ENCODE measurements around the gene MYH7B.

Gene MYH7B

GRCh38 chr20:34942301-34942700, 13.4 kb upstream of the MYH7B start:
- H3K27me3 ChIP-seq (ENCODE audit: control insufficient read depth in 5 of 5, insufficient read depth in 4 of 5, low read length in 5 of 5) = no peaks in the 10 kb centered on the region
- peaks cover 3 to 34% (median 23%) of the 10 kb centered on the region in 5 donors for H3K4me1 ChIP-seq (ENCODE audit: control insufficient read depth in 5 of 5, insufficient read depth in 5 of 5, low read length in 5 of 5)
- peaks cover 4 to 35% (median 18%) of the 10 kb centered on the region in 5 donors for H3K36me3 ChIP-seq (ENCODE audit: control insufficient read depth in 5 of 5, insufficient read depth in 5 of 5, low read length in 5 of 5)
- no peaks in the 10 kb centered on the region for H3K9me3 ChIP-seq (ENCODE audit: control insufficient read depth in 5 of 5, low read length in 5 of 5)
- H3K9ac ChIP-seq (ENCODE audit: low read length in 5 of 5) = no peak overlapping the region
- H3K4me3 ChIP-seq (ENCODE audit: low read depth in 1 of 5, low read length in 5 of 5) = no peak overlapping the region
- no peak overlapping the region for H3K27ac ChIP-seq (ENCODE audit: low read depth, low read length)

DNA sequence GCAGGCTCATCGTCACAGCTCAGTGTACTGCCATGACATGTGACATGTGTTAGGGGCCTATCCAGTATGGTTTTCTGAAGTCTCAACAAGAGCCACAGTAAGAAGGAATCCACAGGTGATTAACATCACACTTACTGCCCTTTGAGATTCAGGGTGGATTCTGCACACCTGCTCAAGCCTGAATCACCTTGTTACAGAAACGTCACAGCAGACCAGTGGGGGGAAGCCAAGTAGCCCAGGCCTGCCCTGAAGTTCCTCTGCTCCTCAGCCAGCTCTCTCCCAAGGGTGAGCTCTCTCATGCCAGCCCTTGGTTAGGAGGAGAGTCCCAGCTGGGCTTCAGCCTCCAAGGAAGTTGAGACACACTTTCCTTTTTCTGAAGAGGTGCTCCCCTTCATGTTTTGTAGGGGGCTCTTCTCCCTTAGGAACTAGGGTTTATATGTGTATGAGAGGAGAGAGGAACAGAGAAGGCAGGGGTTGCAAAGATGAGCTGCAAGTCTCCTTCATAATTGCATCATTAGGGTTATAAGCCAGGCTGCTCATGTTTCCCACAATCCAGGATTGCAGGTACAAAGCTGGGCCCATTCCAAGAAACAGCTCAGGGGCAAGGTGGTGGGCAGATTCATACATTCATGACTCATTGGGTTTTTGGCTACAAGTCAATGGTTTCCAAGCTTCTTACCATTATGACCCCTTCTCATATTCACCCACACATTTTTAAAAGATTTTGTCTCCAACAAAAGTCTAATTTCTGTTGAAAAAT, 11.7 kb upstream of the MYH7B start:
- Histone ChIP-seq H3K4me1 (ENCODE audit: control insufficient read depth in 5 of 5, insufficient read depth in 5 of 5, low read length in 5 of 5) (peaks cover 3 to 33% (median 23%) of the 10 kb centered on the region in 5 donors), H3K36me3 (ENCODE audit: control insufficient read depth in 5 of 5, insufficient read depth in 5 of 5, low read length in 5 of 5) (peaks cover 4 to 35% (median 18%) of the 10 kb centered on the region in 5 donors), H3K27ac (ENCODE audit: low read depth, low read length) (no peak overlapping the region), H3K9me3 (ENCODE audit: control insufficient read depth in 5 of 5, low read length in 5 of 5) (no peaks in the 10 kb centered on the region), H3K4me3 (ENCODE audit: low read depth in 1 of 5, low read length in 5 of 5) (no peak overlapping the region), H3K9ac (ENCODE audit: low read length in 5 of 5) (no peak overlapping the region), H3K27me3 (ENCODE audit: control insufficient read depth in 5 of 5, insufficient read depth in 4 of 5, low read length in 5 of 5) (no peaks in the 10 kb centered on the region)

- Histone ChIP-seq H3K9me3 (ENCODE audit: control insufficient read depth in 5 of 5, low read length in 5 of 5) (no peaks in the 10 kb centered on the region), H3K9ac (ENCODE audit: low read length in 5 of 5) (no peak overlapping the region), H3K4me3 (ENCODE audit: low read depth in 1 of 5, low read length in 5 of 5) (no peak overlapping the region), H3K4me1 (ENCODE audit: control insufficient read depth in 5 of 5, insufficient read depth in 5 of 5, low read length in 5 of 5) (peaks cover 3 to 36% (median 27%) of the 10 kb centered on the region in 5 donors), H3K36me3 (ENCODE audit: control insufficient read depth in 5 of 5, insufficient read depth in 5 of 5, low read length in 5 of 5) (peaks cover 3 to 41% (median 20%) of the 10 kb centered on the region in 5 donors), H3K27me3 (ENCODE audit: control insufficient read depth in 5 of 5, insufficient read depth in 4 of 5, low read length in 5 of 5) (no peaks in the 10 kb centered on the region), H3K27ac (ENCODE audit: low read depth, low read length) (peak overlapping the region; percentile 86)
Observed at GRCh38 chr20:34945315-34946077, 10.2 kb upstream of the MYH7B start.

GRCh38 chr20:34946661-34947060, 9.0 kb upstream of the MYH7B start:
- Histone ChIP-seq H3K9me3 (ENCODE audit: control insufficient read depth in 5 of 5, low read length in 5 of 5) (no peaks in the 10 kb centered on the region), H3K4me1 (ENCODE audit: control insufficient read depth in 5 of 5, insufficient read depth in 5 of 5, low read length in 5 of 5) (peaks cover 3 to 36% (median 26%) of the 10 kb centered on the region in 5 donors), H3K27ac (ENCODE audit: low read depth, low read length) (peak overlapping the region; percentile 86), H3K36me3 (ENCODE audit: control insufficient read depth in 5 of 5, insufficient read depth in 5 of 5, low read length in 5 of 5) (peaks cover 9 to 38% (median 15%) of the 10 kb centered on the region in 5 donors), H3K9ac (ENCODE audit: low read length in 5 of 5) (no peak overlapping the region), H3K4me3 (ENCODE audit: low read depth in 1 of 5, low read length in 5 of 5) (no peak overlapping the region), H3K27me3 (ENCODE audit: control insufficient read depth in 5 of 5, insufficient read depth in 4 of 5, low read length in 5 of 5) (no peaks in the 10 kb centered on the region)

DNA sequence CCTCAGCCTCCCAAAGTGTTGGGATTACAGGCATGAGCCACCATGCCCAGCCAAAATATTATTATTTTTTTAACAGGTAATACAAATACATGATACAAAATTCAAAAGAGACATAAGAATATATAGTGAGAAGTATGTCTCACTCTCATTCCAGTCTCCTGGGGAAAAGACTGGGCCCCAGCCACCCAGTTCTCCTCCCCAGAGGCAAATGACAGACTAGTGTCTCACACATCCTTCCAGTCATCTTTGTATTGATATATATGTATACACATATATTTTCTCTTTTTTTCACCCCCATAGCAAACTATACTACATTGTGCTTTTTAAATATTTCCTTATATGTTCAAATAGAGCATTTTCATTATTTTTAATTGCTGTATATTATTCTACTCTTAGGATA, 8.3 kb upstream of the MYH7B start:
- Histone ChIP-seq H3K4me3 (ENCODE audit: low read depth in 1 of 5, low read length in 5 of 5) (no peak overlapping the region), H3K9ac (ENCODE audit: low read length in 5 of 5) (no peak overlapping the region), H3K27ac (ENCODE audit: low read depth, low read length) (peak overlapping the region; percentile 86), H3K36me3 (ENCODE audit: control insufficient read depth in 5 of 5, insufficient read depth in 5 of 5, low read length in 5 of 5) (peaks cover 8 to 33% (median 13%) of the 10 kb centered on the region in 5 donors), H3K9me3 (ENCODE audit: control insufficient read depth in 5 of 5, low read length in 5 of 5) (no peaks in the 10 kb centered on the region), H3K27me3 (ENCODE audit: control insufficient read depth in 5 of 5, insufficient read depth in 4 of 5, low read length in 5 of 5) (no peaks in the 10 kb centered on the region), H3K4me1 (ENCODE audit: control insufficient read depth in 5 of 5, insufficient read depth in 5 of 5, low read length in 5 of 5) (peaks cover 3 to 36% (median 26%) of the 10 kb centered on the region in 5 donors)

DNA sequence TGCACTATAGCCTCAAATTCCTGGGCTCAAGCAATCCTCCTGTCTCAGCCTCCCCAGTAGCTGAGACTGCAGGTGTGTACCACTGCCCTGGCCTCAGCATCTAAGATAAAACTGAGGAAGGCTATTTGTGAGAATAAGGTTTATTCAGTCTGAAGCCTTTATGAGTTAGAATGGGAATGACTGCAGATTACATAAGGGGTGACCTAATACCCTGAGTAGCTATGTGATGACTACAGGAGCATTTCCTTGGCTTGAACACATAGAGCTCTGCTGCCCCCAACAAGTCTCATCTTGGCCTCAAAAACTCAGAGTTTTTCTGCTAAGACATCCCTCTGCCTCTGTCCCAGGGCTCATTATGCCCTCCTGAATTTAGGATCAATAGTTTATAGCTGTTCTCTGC, 7.6 kb upstream of the MYH7B start:
- Histone ChIP-seq H3K27ac (ENCODE audit: low read depth, low read length) (peak overlapping the region; percentile 86), H3K4me3 (ENCODE audit: low read depth in 1 of 5, low read length in 5 of 5) (no peak overlapping the region), H3K36me3 (ENCODE audit: control insufficient read depth in 5 of 5, insufficient read depth in 5 of 5, low read length in 5 of 5) (peaks cover 3 to 26% (median 9%) of the 10 kb centered on the region in 5 donors), H3K9ac (ENCODE audit: low read length in 5 of 5) (no peak overlapping the region), H3K9me3 (ENCODE audit: control insufficient read depth in 5 of 5, low read length in 5 of 5) (no peaks in the 10 kb centered on the region), H3K4me1 (ENCODE audit: control insufficient read depth in 5 of 5, insufficient read depth in 5 of 5, low read length in 5 of 5) (peaks cover 3 to 36% (median 26%) of the 10 kb centered on the region in 5 donors), H3K27me3 (ENCODE audit: control insufficient read depth in 5 of 5, insufficient read depth in 4 of 5, low read length in 5 of 5) (no peaks in the 10 kb centered on the region)

GRCh38 chr20:34949120-34949519, 6.5 kb upstream of the MYH7B start:
- no peaks in the 10 kb centered on the region for H3K9me3 ChIP-seq (ENCODE audit: control insufficient read depth in 5 of 5, low read length in 5 of 5)
- peaks cover 3 to 20% (median 9%) of the 10 kb centered on the region in 5 donors for H3K36me3 ChIP-seq (ENCODE audit: control insufficient read depth in 5 of 5, insufficient read depth in 5 of 5, low read length in 5 of 5)
- H3K9ac ChIP-seq (ENCODE audit: low read length in 5 of 5) = peak overlapping the region in 3 of 5 donors; percentile 6 to 47 (median 30)
- no peaks in the 10 kb centered on the region for H3K27me3 ChIP-seq (ENCODE audit: control insufficient read depth in 5 of 5, insufficient read depth in 4 of 5, low read length in 5 of 5)
- no peak overlapping the region for H3K4me3 ChIP-seq (ENCODE audit: low read depth in 1 of 5, low read length in 5 of 5)
- peak overlapping the region; percentile 86 for H3K27ac ChIP-seq (ENCODE audit: low read depth, low read length)
- peaks cover 3 to 31% (median 26%) of the 10 kb centered on the region in 5 donors for H3K4me1 ChIP-seq (ENCODE audit: control insufficient read depth in 5 of 5, insufficient read depth in 5 of 5, low read length in 5 of 5)

GRCh38 chr20:34951252-34951651, 4.4 kb upstream of the MYH7B start:
- Histone ChIP-seq H3K36me3 (ENCODE audit: control insufficient read depth in 5 of 5, insufficient read depth in 5 of 5, low read length in 5 of 5) (peaks cover 3 to 10% (median 9%) of the 10 kb centered on the region in 5 donors), H3K27me3 (ENCODE audit: control insufficient read depth in 5 of 5, insufficient read depth in 4 of 5, low read length in 5 of 5) (no peaks in the 10 kb centered on the region), H3K9me3 (ENCODE audit: control insufficient read depth in 5 of 5, low read length in 5 of 5) (no peaks in the 10 kb centered on the region), H3K9ac (ENCODE audit: low read length in 5 of 5) (no peak overlapping the region), H3K27ac (ENCODE audit: low read depth, low read length) (no peak overlapping the region), H3K4me1 (ENCODE audit: control insufficient read depth in 5 of 5, insufficient read depth in 5 of 5, low read length in 5 of 5) (peaks cover 0 to 34% (median 21%) of the 10 kb centered on the region in 5 donors), H3K4me3 (ENCODE audit: low read depth in 1 of 5, low read length in 5 of 5) (no peak overlapping the region)

DNA sequence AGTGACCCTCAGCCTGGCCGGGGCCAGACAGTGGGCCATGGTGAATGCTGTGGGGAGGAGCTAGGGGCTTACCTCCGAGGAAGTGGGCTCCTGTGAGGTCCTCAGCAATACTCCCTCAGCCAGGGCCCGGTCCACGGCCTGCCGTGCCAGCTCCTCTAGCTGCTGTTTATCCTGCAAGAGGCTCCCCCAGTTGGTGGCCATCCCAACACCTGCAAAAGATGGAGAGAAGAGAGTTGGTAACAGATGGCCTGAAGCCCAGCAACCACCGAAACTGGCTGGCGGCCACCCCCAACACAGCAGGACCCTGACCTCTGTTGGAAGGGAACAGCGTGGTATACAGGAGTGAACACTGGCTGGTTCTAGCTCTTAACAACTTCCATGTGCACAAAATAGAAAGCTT, 4.0 kb upstream of the MYH7B start:
- Histone ChIP-seq H3K4me3 (ENCODE audit: low read depth in 1 of 5, low read length in 5 of 5) (no peak overlapping the region), H3K4me1 (ENCODE audit: control insufficient read depth in 5 of 5, insufficient read depth in 5 of 5, low read length in 5 of 5) (peaks cover 0 to 33% (median 21%) of the 10 kb centered on the region in 5 donors), H3K36me3 (ENCODE audit: control insufficient read depth in 5 of 5, insufficient read depth in 5 of 5, low read length in 5 of 5) (peaks cover 3 to 10% (median 9%) of the 10 kb centered on the region in 5 donors), H3K27me3 (ENCODE audit: control insufficient read depth in 5 of 5, insufficient read depth in 4 of 5, low read length in 5 of 5) (no peaks in the 10 kb centered on the region), H3K27ac (ENCODE audit: low read depth, low read length) (no peak overlapping the region), H3K9me3 (ENCODE audit: control insufficient read depth in 5 of 5, low read length in 5 of 5) (no peaks in the 10 kb centered on the region), H3K9ac (ENCODE audit: low read length in 5 of 5) (no peak overlapping the region)

DNA sequence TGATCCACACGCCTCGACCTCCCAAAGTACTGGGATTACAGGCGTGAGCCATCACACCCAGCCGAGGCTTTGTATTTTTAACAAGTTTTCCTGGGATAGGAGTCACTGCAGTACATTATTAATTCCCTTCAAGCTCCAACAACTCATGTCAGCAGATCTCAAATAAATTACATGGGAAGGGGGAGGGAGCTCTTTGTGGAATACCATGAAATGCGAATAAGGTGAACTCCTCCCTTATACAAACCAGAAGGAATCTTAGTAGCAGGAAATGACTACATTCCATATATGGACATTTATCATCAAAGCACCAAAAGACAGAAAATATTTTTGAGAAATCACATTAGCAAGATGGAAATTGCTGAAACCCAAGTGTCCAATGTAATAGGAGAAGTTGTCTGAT, 3.0 kb upstream of the MYH7B start:
- Histone ChIP-seq H3K4me1 (ENCODE audit: control insufficient read depth in 5 of 5, insufficient read depth in 5 of 5, low read length in 5 of 5) (peaks cover 0 to 33% (median 21%) of the 10 kb centered on the region in 5 donors), H3K27ac (ENCODE audit: low read depth, low read length) (no peak overlapping the region), H3K9ac (ENCODE audit: low read length in 5 of 5) (no peak overlapping the region)

More for the DNA sequence above, 3.0 kb upstream of the MYH7B start:
- H3K36me3 ChIP-seq (ENCODE audit: control insufficient read depth in 5 of 5, insufficient read depth in 5 of 5, low read length in 5 of 5) = peaks cover 3 to 10% (median 9%) of the 10 kb centered on the region in 5 donors
- H3K4me3 ChIP-seq (ENCODE audit: low read depth in 1 of 5, low read length in 5 of 5) = no peak overlapping the region
- no peaks in the 10 kb centered on the region for H3K9me3 ChIP-seq (ENCODE audit: control insufficient read depth in 5 of 5, low read length in 5 of 5)
- no peaks in the 10 kb centered on the region for H3K27me3 ChIP-seq (ENCODE audit: control insufficient read depth in 5 of 5, insufficient read depth in 4 of 5, low read length in 5 of 5)
